GM12878 (cell line): ENCODE measurements around the gene VIPAS39. TPM values are rescaled to one million over a fixed set of nuclear protein-coding genes. Genes with fewer than 3 reads are reported as not detected.

Source experiments
- HDGF ChIP-seq: fragments of 450-650 bp; IDR thresholded peaks from 2 replicates; pipeline ENCODE4 v1.6.1; 2016; ENCODE audit warnings: antibody characterized with exemption
- HSF1 ChIP-seq: fragments of 150-350 bp; IDR thresholded peaks from 2 replicates; pipeline ENCODE4 v1.6.1; 2014; ENCODE audit warnings: mild to moderate bottlenecking, low read depth, low read length
- MEF2A ChIP-seq: IDR thresholded peaks from 2 replicates; pipeline ENCODE4 v1.6.1; 2011; ENCODE audit warnings: low read depth, mild to moderate bottlenecking, low read length, moderate library complexity; ENCODE audit not compliant: insufficient read depth
- PRDM15 ChIP-seq: fragments of 450-650 bp; formaldehyde crosslinking; IDR thresholded peaks from 2 replicates; pipeline ENCODE4 v1.4.0; 2020; ENCODE audit warnings: mild to moderate bottlenecking, moderate library complexity
- SMARCA5 ChIP-seq: fragments of 450-650 bp; IDR thresholded peaks from 2 replicates; pipeline ENCODE4 v1.6.1; 2017; ENCODE audit warnings: mild to moderate bottlenecking
- polyA plus RNA-seq, 11 experiments: library from polyadenylated mRNA; depleted of rRNA in 4 of 11; unstranded in 6 of 11; stranded (reverse) in 5 of 11; fragments of >200 nt; fragmentation: Nextera tagmentation in 4 of 11; fragmentation: Illumina TruSeq in 1 of 11; extraction: Ambion mirVana in 4 of 11; extraction: Trizol in 1 of 11; gene quantifications; 1 replicate in 1 of 11; 2 replicates in 10 of 11; pipeline versions ENCODE4 v1.2.1 to v1.2.3, GENCODE V29; 2011 to 2016; ENCODE audit warnings: inconsistent platforms in 2 of 11, missing spikeins in 2 of 11, low read depth in 1 of 11
- total RNA-seq, 4 experiments: library from RNA; depleted of rRNA in 3 of 4; stranded (reverse); fragments of >200 nt in 3 of 4; fragmentation: Illumina TruSeq in 1 of 4; extraction: Trizol in 1 of 4; gene quantifications; 2 replicates each; pipeline versions ENCODE4 v1.2.1 to v1.2.3, GENCODE V29; 2013 to 2021
- TF ChIP-seq, protein P1 (sequence below): fragments of 450-650 bp; IDR thresholded peaks from 2 replicates; pipeline ENCODE4 v1.6.1; 2017; ENCODE audit warnings: mild to moderate bottlenecking, low read depth, inconsistent platforms; ENCODE audit not compliant: poor library complexity, severe bottlenecking
- TF ChIP-seq, protein P2 (sequence below): fragments of 450-650 bp; IDR thresholded peaks from 2 replicates; pipeline ENCODE4 v1.6.1; 2014; ENCODE audit warnings: mild to moderate bottlenecking

Gene VIPAS39
- total and polyA plus RNA-seq, 10 of the 15 experiments (the other 5 are each of a cell fraction or from before 2014, with no cell fraction given) = 6.7 to 38.8 (median 18.5) TPM

DNA sequence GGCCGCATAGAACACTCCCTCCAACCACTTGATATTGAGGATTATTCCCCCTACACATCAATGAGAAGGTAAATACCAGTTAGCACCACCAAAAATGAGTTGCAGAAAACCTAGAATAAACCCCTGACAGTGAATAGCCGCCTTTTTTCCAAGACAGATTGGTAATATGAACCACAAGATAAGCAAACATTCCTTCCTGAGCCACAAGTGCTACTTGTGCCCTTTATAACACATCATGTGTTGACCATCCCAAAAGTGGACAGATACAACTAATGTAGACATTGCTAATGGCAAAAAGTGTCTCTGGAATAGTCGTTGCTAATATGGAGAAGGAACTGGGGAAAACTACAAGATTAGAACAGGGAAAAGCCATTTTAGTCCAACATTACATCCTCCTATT lies 51.3 kb downstream of the VIPAS39 start (continued):
- TF ChIP-seq HSF1 (no peak), HDGF (no peak), MEF2A (no peak), PRDM15 (no peak), SMARCA5 (no peak)
- TF ChIP-seq, protein P1, sequence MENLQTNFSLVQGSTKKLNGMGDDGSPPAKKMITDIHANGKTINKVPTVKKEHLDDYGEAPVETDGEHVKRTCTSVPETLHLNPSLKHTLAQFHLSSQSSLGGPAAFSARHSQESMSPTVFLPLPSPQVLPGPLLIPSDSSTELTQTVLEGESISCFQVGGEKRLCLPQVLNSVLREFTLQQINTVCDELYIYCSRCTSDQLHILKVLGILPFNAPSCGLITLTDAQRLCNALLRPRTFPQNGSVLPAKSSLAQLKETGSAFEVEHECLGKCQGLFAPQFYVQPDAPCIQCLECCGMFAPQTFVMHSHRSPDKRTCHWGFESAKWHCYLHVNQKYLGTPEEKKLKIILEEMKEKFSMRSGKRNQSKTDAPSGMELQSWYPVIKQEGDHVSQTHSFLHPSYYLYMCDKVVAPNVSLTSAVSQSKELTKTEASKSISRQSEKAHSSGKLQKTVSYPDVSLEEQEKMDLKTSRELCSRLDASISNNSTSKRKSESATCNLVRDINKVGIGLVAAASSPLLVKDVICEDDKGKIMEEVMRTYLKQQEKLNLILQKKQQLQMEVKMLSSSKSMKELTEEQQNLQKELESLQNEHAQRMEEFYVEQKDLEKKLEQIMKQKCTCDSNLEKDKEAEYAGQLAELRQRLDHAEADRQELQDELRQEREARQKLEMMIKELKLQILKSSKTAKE = no peak
- TF ChIP-seq, protein P2, sequence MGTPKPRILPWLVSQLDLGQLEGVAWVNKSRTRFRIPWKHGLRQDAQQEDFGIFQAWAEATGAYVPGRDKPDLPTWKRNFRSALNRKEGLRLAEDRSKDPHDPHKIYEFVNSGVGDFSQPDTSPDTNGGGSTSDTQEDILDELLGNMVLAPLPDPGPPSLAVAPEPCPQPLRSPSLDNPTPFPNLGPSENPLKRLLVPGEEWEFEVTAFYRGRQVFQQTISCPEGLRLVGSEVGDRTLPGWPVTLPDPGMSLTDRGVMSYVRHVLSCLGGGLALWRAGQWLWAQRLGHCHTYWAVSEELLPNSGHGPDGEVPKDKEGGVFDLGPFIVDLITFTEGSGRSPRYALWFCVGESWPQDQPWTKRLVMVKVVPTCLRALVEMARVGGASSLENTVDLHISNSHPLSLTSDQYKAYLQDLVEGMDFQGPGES = no peak
